Body of pancreas (tissue), 4 donors: ENCODE measurements around the gene LSAMP.

Experiments
- CTCF ChIP-seq, 7 experiments: fragments of 450-650 bp in 4 of 7; fragments of 200-600 bp in 3 of 7; sonication (generic) in 3 of 7; IDR thresholded peaks; one replicate each; pipeline ENCODE4 v1.5.1; 2016 to 2019; ENCODE audit warnings: antibody characterized with exemption in 7 of 7
- POLR2A ChIP-seq, 3 donors: fragments of 450-650 bp; IDR thresholded peaks; one replicate each; pipeline ENCODE4 v1.6.1; 2016; ENCODE audit warnings: antibody characterized with exemption in 3 of 3, mild to moderate bottlenecking in 2 of 3

GRCh38 chr3:115980709-115981108 lies 464.6 kb downstream of the LSAMP start:
- TF ChIP-seq CTCF (IDR thresholded peaks at IDR 0.05) = no peak
- no peak for TF ChIP-seq POLR2A (IDR thresholded peaks at IDR 0.05)
